RPMI7951 (cell line): ENCODE data around the gene PANX3. TPM values are rescaled to one million over a fixed set of nuclear protein-coding genes. Genes with fewer than 3 reads are reported as not detected.

ENCODE experiments used
- DNase-seq: peaks from one replicate; pipeline ENCODE4 v3.0.0-alpha.2; 2012; ENCODE audit warnings: low read depth
- total RNA-seq: library from RNA; depleted of rRNA; stranded (reverse); fragments of >200 nt; shearing (Covaris generic); gene quantifications from 2 replicates; pipeline ENCODE4 v1.2.3, GENCODE V29; 2014

The PANX3 gene
- total RNA-seq, 1 experiment from 2014 or later, result not detected

GRCh38 chr11:124612567-124613246 lies 1.5 kb downstream of the PANX3 start:
- DNase-seq, result peak; percentile 24

- no peak for DNase-seq
Observed at GRCh38 chr11:124618863-124619262, 7.6 kb downstream of the PANX3 start.

- DNase-seq, result peak; percentile 92
Observed at GRCh38 chr11:124622531-124623451, 11.6 kb downstream of the PANX3 start, which contains the start of gene TBRG1. Gene TBRG1 (plus strand): TSS chr11:124622864. CDS start chr11:124623084, 220 bp downstream.

GRCh38 chr11:124623861-124624525 lies 12.8 kb downstream of the PANX3 start:
- DNase-seq, result no peak

- no peak for DNase-seq
Observed at GRCh38 chr11:124625504-124626168, 14.4 kb downstream of the PANX3 start.

- no peak for DNase-seq
Observed at GRCh38 chr11:124627546-124627945, 16.3 kb downstream of the PANX3 start.

DNA sequence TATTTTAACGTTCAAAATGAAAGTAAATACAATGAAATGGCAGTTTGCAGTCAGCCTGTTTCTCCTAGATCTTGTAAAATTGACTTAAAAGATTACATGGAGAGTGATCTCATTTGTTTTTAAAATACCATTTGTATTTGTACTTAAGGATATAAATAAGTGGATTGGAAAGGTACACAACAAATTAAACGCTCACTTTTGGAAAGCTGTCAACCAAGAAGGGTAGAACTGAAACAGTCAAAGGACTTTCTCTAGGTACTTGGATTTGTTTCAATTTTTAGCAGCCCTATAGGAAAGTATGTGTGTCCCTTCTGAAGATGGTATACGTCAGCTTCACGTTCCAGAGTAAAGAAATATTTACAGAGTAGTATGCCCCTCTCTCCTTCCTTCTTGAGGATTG lies 18.7 kb downstream of the PANX3 start:
- no peak for DNase-seq

GRCh38 chr11:124633355-124633754 lies 22.1 kb downstream of the PANX3 start:
- no peak for DNase-seq

DNA sequence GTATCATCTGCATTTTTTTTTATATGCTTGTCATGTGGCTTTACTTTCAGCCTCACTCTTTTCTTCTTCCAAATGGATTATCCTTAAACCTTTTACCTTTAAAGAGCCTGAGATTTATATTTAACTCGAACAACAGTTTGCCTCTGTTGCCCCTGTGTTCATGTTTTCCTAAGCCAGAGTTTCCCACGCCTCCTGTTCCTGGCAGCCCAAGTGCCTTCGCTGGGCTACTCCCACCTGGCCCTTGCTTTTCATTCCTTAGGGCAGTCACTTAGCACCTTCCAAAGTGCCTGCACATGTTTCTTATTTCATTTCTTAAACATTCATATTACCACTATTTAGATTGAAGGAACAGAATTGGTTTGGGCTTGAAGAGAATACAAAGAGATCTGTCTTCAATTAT lies 24.7 kb downstream of the PANX3 start:
- no peak for DNase-seq

GRCh38 chr11:124638500-124638899 lies 27.3 kb downstream of the PANX3 start:
- no peak for DNase-seq

DNA sequence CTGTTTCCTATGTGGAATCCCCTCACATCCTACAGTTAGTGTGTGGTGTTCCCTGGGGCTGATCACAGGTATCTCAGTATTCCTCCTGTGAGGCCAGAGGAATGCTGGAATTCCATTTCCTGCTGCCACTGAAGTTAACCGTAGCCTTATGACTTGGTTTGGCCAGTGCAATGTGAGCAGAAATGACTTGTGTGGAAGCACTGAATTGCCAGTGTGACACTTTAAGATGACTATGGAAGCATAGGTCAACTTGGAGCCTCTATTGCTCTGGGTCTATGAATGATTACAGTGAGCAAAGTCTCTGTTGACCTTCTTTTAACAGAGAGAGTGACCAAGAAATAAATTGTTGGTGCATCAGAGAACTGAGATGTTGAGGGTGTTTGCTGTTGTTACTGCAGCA lies 28.0 kb downstream of the PANX3 start:
- no peak for DNase-seq

GRCh38 chr11:124640666-124641065 lies 29.4 kb downstream of the PANX3 start:
- DNase-seq, result no peak

DNA sequence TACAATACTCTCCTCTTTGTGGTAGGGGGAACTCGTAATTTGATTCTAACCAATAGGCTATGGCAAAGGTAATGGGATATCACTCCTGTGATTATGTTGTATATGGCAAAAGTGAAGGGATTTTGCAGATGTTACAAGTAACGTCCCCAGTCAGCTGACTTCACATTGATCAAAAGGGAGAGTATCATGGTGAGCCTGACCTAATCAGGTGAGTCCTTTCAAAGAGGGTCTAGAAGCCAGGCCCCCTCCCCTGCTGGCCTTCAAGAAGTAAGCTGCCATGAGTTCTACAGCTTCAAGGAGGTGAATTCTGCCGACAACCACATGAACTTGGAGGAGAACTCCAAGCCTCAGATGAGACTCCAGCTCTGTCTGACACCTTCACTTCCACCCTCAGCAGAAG lies 31.4 kb downstream of the PANX3 start:
- no peak for DNase-seq

DNA sequence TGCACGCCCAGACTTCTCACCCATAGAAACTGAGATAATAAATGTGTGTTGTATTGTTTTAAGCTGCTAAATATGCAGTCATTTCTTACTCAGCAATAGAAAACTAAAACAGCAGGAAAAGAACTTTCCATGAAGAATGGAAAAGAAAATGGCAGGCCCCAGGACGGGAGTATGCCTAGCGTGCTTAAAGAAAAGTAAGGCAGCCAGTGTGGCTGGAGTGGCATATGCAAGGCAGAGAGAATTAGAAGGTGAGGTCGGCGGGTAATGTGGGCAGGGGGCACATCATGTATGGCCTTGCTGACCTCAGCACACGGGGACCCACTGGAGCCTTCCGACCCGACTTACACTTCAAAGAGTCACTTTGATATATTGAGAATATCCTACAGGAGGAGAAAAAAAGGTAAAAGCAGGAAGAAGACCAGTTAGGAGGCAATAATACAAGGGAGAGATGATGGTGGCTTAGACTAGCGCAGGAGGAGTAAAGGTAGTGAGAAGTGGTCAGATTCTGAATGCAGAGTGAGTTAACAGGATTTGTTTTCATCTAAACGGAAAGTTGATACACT lies 31.9 kb downstream of the PANX3 start:
- DNase-seq, result no peak

- peak; percentile 62 for DNase-seq
Observed at GRCh38 chr11:124643605-124644425, 32.6 kb downstream of the PANX3 start.

DNA sequence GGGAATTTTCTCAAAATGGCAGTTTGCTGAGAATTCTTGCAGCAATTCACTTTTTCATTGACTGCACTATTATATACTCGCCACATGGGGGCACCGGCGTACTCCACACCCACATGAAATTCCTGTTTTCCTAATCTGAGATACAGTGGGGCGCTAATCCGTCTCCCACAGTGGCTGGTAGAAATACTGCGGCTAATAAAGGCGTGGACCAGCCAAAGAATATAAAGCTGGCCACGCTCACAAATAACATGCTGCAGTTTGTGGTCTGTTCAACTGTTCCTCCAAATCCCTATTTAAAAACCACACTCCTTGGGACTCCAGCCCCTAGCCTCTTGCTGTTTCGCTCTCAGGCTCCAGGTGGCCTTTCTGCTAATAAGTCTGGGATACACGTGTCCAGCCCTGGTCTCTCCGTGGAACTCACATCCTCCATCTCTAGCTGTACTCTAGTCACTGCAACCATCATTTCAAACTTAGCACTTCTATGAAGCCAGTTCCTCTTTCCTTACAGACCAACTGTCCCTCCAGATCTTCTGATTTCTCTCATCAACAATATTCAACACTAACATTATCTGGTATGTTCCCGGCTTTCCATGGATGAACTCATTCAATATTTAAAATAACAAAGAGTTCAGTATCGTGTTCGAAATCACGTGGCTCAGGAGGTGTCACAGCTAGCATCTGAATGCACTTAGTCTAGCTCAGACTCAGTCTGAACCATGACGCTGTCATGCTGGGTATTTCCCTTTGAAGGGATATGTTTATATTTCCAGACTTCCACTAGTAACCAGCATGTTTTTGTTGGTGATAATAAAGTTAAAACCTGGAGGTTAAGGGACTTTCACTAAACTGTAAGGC lies 33.4 kb downstream of the PANX3 start:
- DNase-seq, result peak; percentile 75

DNA sequence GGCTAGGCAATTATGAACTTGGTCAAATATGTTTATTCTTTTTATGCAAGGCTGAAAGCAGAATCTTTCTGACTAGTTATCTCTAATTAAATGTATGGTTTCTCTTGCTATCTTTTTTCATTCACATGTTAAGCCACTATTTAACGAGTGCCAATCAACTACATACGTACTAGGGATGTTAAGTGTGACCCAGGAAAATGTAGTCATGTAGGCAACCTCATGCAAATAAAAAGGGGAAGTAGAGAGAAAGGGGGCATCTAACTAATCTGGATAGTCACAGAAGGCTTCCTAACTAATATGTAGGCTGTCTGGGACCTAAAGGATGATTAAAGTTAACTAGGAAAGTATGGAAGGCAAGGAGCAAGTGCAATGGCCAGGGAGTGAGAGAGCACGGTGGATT lies 34.9 kb downstream of the PANX3 start:
- no peak for DNase-seq

- DNase-seq, result no peak
Observed at GRCh38 chr11:124648610-124649009, 37.4 kb downstream of the PANX3 start.

- no peak for DNase-seq
Observed at GRCh38 chr11:124656774-124657630, 45.8 kb downstream of the PANX3 start.
